WTC11 (cell line): ENCODE measurements around the gene PRKAA2. TPM values are rescaled to one million over a fixed set of nuclear protein-coding genes. Genes with fewer than 3 reads are reported as not detected.

ENCODE experiments used
- ATAC-seq: fragments of 200-7000 bp; cut with Tn5 transposase; 2 replicates; pipeline ENCODE4 v1.10.0; 2021; ENCODE audit warnings: mild to moderate bottlenecking, moderate library complexity
- CTCF ChIA-PET: fragments of 300-600 bp; sonication (Branson Sonifier 250); formaldehyde crosslinking; loops from one replicate; lab custom pipeline; 2021; ENCODE audit warnings: antibody characterized with exemption; lab: Charles Lee
- POLR2A ChIA-PET: fragments of 350-600 bp; sonication (Branson Sonifier 250); formaldehyde crosslinking; loops from one replicate; lab custom pipeline; 2021; ENCODE audit warnings: antibody characterized with exemption; lab: Charles Lee
- DNase-seq: peaks from one replicate; pipeline ENCODE4 v3.0.0; 2021; ENCODE audit warnings: low spot score
- H3K27ac Mint-ChIP-seq: 2 replicates; pipeline ENCODE4 v1.8.0; 2021; ENCODE audit warnings: mixed read lengths
- H3K27me3 Mint-ChIP-seq: 2 replicates; pipeline ENCODE4 v1.8.0; 2021; ENCODE audit warnings: low read depth, mild to moderate bottlenecking, moderate library complexity, mixed read lengths
- H3K36me3 Mint-ChIP-seq: 2 replicates; pipeline ENCODE4 v1.8.0; 2021; ENCODE audit warnings: mixed read lengths
- H3K4me1 Mint-ChIP-seq: 2 replicates; pipeline ENCODE4 v1.8.0; 2022; ENCODE audit warnings: mixed read lengths
- H3K4me3 Mint-ChIP-seq: 2 replicates; pipeline ENCODE4 v1.8.0; 2021; ENCODE audit warnings: mild to moderate bottlenecking, moderate library complexity, mixed read lengths
- H3K9me3 Mint-ChIP-seq: 2 replicates; pipeline ENCODE4 v1.8.0; 2021; ENCODE audit warnings: mixed read lengths
- CREB1 ChIP-seq: sonication (generic); formaldehyde crosslinking; IDR thresholded peaks from 2 replicates; pipeline ENCODE4 v1.8.0; 2023; ENCODE audit warnings: mild to moderate bottlenecking, missing genetic modification reagents
- E2F4 ChIP-seq: sonication (generic); formaldehyde crosslinking; IDR thresholded peaks from 2 replicates; pipeline ENCODE4 v1.8.1; 2022; ENCODE audit warnings: low read depth, mild to moderate bottlenecking, moderate library complexity, missing genetic modification reagents, borderline replicate concordance
- ELF4 ChIP-seq: sonication (generic); formaldehyde crosslinking; IDR thresholded peaks from 2 replicates; pipeline ENCODE4 v1.8.1; 2022; ENCODE audit warnings: low read depth, mild to moderate bottlenecking, moderate library complexity, missing genetic modification reagents
- EMX1 ChIP-seq: fragments of 250-450 bp; sonication (Bioruptor Pico); IDR thresholded peaks from 2 replicates; pipeline ENCODE4 v1.8.0; 2021; ENCODE audit warnings: mild to moderate bottlenecking
- ESRRA ChIP-seq: sonication (generic); formaldehyde crosslinking; IDR thresholded peaks from 2 replicates; pipeline ENCODE4 v1.8.1; 2022; ENCODE audit warnings: mild to moderate bottlenecking, missing genetic modification reagents, borderline replicate concordance
- GABPB1 ChIP-seq: sonication (generic); formaldehyde crosslinking; IDR thresholded peaks from 2 replicates; pipeline ENCODE4 v1.8.1; 2023; ENCODE audit warnings: mild to moderate bottlenecking, missing genetic modification reagents
- GTF2I ChIP-seq: fragments of 250-450 bp; sonication (Bioruptor Pico); conservative IDR thresholded peaks from 2 replicates; pipeline ENCODE4 v1.4.0; 2021; ENCODE audit warnings: mild to moderate bottlenecking
- HMGA2 ChIP-seq: fragments of 250-450 bp; sonication (Bioruptor Pico); IDR thresholded peaks from 2 replicates; pipeline ENCODE4 v1.4.0; 2021; ENCODE audit warnings: mild to moderate bottlenecking, moderate library complexity
- NFE2L1 ChIP-seq: sonication (generic); formaldehyde crosslinking; IDR thresholded peaks from 2 replicates; pipeline ENCODE4 v1.8.1; 2023; ENCODE audit warnings: missing genetic modification reagents
- SMAD4 ChIP-seq: sonication (generic); formaldehyde crosslinking; IDR thresholded peaks from 2 replicates; pipeline ENCODE4 v1.8.0; 2022; ENCODE audit warnings: mild to moderate bottlenecking, missing genetic modification reagents
- STAT6 ChIP-seq: sonication (generic); formaldehyde crosslinking; conservative IDR thresholded peaks from 2 replicates; pipeline ENCODE4 v1.8.1; 2023; ENCODE audit warnings: mild to moderate bottlenecking, low read depth, missing genetic modification reagents, moderate library complexity
- ZNF121 ChIP-seq: sonication (generic); formaldehyde crosslinking; IDR thresholded peaks from 2 replicates; pipeline ENCODE4 v1.8.0; 2023; ENCODE audit warnings: missing genetic modification reagents
- ZNF263 ChIP-seq: sonication (generic); formaldehyde crosslinking; IDR thresholded peaks from 2 replicates; pipeline ENCODE4 v1.8.1; 2022; ENCODE audit warnings: low read depth, mild to moderate bottlenecking, moderate library complexity, missing genetic modification reagents
- ZNF317 ChIP-seq: sonication (generic); formaldehyde crosslinking; IDR thresholded peaks from 2 replicates; pipeline ENCODE4 v1.8.1; 2023; ENCODE audit warnings: low read depth, mild to moderate bottlenecking, moderate library complexity, missing genetic modification reagents, borderline replicate concordance
- ZNF671 ChIP-seq: fragments of 250-450 bp; sonication (Bioruptor Pico); IDR thresholded peaks from 2 replicates; pipeline ENCODE4 v1.8.0; 2021; ENCODE audit warnings: mild to moderate bottlenecking
- total RNA-seq: library from RNA; stranded (reverse); gene quantifications from 3 replicates; pipeline ENCODE4 v1.2.3, GENCODE V29; 2021
- TF ChIP-seq, protein P1 (sequence below): sonication (generic); formaldehyde crosslinking; IDR thresholded peaks from 2 replicates; pipeline ENCODE4 v1.8.0; 2023; ENCODE audit warnings: missing genetic modification reagents, mild to moderate bottlenecking, borderline replicate concordance
- TF ChIP-seq, protein P2 (sequence below): sonication (generic); formaldehyde crosslinking; IDR thresholded peaks from 2 replicates; pipeline ENCODE4 v1.8.1; 2022; ENCODE audit warnings: low read depth, missing genetic modification reagents, borderline replicate concordance
- TF ChIP-seq, protein P3 (sequence below): sonication (generic); formaldehyde crosslinking; IDR thresholded peaks from 2 replicates; pipeline ENCODE4 v1.8.1; 2023; ENCODE audit warnings: mild to moderate bottlenecking, moderate library complexity, missing genetic modification reagents
- TF ChIP-seq, protein P4 (sequence below): fragments of 250-450 bp; sonication (Bioruptor Pico); IDR thresholded peaks from 2 replicates; pipeline ENCODE4 v1.9.0; 2021; ENCODE audit warnings: mild to moderate bottlenecking

The PRKAA2 gene
- total RNA-seq, 1 experiment from 2014 or later: 4.8 TPM

GRCh38 chr1:56719171-56719570, 74.1 kb downstream of the PRKAA2 start (continued):
- TF ChIP-seq, protein P1, sequence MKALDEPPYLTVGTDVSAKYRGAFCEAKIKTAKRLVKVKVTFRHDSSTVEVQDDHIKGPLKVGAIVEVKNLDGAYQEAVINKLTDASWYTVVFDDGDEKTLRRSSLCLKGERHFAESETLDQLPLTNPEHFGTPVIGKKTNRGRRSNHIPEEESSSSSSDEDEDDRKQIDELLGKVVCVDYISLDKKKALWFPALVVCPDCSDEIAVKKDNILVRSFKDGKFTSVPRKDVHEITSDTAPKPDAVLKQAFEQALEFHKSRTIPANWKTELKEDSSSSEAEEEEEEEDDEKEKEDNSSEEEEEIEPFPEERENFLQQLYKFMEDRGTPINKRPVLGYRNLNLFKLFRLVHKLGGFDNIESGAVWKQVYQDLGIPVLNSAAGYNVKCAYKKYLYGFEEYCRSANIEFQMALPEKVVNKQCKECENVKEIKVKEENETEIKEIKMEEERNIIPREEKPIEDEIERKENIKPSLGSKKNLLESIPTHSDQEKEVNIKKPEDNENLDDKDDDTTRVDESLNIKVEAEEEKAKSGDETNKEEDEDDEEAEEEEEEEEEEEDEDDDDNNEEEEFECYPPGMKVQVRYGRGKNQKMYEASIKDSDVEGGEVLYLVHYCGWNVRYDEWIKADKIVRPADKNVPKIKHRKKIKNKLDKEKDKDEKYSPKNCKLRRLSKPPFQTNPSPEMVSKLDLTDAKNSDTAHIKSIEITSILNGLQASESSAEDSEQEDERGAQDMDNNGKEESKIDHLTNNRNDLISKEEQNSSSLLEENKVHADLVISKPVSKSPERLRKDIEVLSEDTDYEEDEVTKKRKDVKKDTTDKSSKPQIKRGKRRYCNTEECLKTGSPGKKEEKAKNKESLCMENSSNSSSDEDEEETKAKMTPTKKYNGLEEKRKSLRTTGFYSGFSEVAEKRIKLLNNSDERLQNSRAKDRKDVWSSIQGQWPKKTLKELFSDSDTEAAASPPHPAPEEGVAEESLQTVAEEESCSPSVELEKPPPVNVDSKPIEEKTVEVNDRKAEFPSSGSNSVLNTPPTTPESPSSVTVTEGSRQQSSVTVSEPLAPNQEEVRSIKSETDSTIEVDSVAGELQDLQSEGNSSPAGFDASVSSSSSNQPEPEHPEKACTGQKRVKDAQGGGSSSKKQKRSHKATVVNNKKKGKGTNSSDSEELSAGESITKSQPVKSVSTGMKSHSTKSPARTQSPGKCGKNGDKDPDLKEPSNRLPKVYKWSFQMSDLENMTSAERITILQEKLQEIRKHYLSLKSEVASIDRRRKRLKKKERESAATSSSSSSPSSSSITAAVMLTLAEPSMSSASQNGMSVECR (CRISPR knock-in tag): no peak
- TF ChIP-seq SMAD4 (CRISPR knock-in tag) (no peak), ZNF317 (no peak), CREB1 (CRISPR knock-in tag) (no peak), ZNF121 (no peak)

DNA sequence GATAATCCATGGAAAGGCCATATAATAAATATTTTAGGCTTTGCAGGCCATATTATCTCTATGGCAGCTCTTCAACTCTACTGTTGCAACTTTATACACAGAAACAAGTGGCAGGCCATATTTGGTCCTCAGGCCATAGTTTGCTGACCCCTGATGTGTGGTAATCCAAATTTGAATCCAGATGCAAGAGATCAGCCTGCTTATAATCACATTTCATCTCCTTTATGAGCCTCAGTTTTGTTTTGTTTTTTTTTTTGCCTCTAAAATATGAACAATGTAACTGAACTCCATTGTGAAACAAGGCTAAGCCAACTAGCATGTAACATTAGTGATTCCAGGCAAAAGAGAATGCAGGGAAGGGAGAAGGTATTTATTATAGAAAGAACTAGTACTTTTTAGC, 81.6 kb downstream of the PRKAA2 start:
- POLR2A ChIA-PET: no interaction called here
- no peaks in the 10 kb centered on the region for H3K9me3 Mint-ChIP-seq

More for the DNA sequence above, 81.6 kb downstream of the PRKAA2 start:
- Mint-ChIP-seq H3K4me1 (no peaks in the 10 kb centered on the region), H3K27me3 (no peaks in the 10 kb centered on the region), H3K36me3 (no peaks in the 10 kb centered on the region), H3K27ac (no peak overlapping the region), H3K4me3 (no peak overlapping the region)
- DNase-seq: no peak
- CTCF ChIA-PET: no interaction called here
- TF ChIP-seq E2F4 (CRISPR knock-in tag) (no peak), EMX1 (no peak), STAT6 (CRISPR knock-in tag) (no peak), GABPB1 (no peak), ELF4 (CRISPR knock-in tag) (no peak), ZNF263 (CRISPR knock-in tag) (no peak), HMGA2 (CRISPR knock-in tag) (no peak), NFE2L1 (CRISPR knock-in tag) (no peak), CREB1 (CRISPR knock-in tag) (no peak), ESRRA (CRISPR knock-in tag) (no peak), ZNF671 (CRISPR knock-in tag) (no peak), GTF2I (CRISPR knock-in tag) (no peak)
- TF ChIP-seq, protein P2, sequence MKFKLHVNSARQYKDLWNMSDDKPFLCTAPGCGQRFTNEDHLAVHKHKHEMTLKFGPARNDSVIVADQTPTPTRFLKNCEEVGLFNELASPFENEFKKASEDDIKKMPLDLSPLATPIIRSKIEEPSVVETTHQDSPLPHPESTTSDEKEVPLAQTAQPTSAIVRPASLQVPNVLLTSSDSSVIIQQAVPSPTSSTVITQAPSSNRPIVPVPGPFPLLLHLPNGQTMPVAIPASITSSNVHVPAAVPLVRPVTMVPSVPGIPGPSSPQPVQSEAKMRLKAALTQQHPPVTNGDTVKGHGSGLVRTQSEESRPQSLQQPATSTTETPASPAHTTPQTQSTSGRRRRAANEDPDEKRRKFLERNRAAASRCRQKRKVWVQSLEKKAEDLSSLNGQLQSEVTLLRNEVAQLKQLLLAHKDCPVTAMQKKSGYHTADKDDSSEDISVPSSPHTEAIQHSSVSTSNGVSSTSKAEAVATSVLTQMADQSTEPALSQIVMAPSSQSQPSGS (CRISPR knock-in tag): no peak
- TF ChIP-seq, protein P3, sequence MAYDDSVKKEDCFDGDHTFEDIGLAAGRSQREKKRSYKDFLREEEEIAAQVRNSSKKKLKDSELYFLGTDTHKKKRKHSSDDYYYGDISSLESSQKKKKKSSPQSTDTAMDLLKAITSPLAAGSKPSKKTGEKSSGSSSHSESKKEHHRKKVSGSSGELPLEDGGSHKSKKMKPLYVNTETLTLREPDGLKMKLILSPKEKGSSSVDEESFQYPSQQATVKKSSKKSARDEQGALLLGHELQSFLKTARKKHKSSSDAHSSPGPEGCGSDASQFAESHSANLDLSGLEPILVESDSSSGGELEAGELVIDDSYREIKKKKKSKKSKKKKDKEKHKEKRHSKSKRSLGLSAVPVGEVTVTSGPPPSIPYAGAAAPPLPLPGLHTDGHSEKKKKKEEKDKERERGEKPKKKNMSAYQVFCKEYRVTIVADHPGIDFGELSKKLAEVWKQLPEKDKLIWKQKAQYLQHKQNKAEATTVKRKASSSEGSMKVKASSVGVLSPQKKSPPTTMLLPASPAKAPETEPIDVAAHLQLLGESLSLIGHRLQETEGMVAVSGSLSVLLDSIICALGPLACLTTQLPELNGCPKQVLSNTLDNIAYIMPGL (CRISPR knock-in tag): no peak
- TF ChIP-seq, protein P4, sequence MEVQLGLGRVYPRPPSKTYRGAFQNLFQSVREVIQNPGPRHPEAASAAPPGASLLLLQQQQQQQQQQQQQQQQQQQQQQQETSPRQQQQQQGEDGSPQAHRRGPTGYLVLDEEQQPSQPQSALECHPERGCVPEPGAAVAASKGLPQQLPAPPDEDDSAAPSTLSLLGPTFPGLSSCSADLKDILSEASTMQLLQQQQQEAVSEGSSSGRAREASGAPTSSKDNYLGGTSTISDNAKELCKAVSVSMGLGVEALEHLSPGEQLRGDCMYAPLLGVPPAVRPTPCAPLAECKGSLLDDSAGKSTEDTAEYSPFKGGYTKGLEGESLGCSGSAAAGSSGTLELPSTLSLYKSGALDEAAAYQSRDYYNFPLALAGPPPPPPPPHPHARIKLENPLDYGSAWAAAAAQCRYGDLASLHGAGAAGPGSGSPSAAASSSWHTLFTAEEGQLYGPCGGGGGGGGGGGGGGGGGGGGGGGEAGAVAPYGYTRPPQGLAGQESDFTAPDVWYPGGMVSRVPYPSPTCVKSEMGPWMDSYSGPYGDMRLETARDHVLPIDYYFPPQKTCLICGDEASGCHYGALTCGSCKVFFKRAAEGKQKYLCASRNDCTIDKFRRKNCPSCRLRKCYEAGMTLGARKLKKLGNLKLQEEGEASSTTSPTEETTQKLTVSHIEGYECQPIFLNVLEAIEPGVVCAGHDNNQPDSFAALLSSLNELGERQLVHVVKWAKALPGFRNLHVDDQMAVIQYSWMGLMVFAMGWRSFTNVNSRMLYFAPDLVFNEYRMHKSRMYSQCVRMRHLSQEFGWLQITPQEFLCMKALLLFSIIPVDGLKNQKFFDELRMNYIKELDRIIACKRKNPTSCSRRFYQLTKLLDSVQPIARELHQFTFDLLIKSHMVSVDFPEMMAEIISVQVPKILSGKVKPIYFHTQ (CRISPR knock-in tag): no peak
- ATAC-seq: no peak
